GM19193 (cell line): Measurements from ENCODE around the gene HMCN2.

Experiments used
- POLR2A ChIP-seq: IDR thresholded peaks from 4 replicates; pipeline ENCODE4 v1.6.1; 2011; ENCODE audit not compliant: insufficient read depth, insufficient read length; ENCODE audit errors: extremely low read depth

HMCN2 gene, protein sequence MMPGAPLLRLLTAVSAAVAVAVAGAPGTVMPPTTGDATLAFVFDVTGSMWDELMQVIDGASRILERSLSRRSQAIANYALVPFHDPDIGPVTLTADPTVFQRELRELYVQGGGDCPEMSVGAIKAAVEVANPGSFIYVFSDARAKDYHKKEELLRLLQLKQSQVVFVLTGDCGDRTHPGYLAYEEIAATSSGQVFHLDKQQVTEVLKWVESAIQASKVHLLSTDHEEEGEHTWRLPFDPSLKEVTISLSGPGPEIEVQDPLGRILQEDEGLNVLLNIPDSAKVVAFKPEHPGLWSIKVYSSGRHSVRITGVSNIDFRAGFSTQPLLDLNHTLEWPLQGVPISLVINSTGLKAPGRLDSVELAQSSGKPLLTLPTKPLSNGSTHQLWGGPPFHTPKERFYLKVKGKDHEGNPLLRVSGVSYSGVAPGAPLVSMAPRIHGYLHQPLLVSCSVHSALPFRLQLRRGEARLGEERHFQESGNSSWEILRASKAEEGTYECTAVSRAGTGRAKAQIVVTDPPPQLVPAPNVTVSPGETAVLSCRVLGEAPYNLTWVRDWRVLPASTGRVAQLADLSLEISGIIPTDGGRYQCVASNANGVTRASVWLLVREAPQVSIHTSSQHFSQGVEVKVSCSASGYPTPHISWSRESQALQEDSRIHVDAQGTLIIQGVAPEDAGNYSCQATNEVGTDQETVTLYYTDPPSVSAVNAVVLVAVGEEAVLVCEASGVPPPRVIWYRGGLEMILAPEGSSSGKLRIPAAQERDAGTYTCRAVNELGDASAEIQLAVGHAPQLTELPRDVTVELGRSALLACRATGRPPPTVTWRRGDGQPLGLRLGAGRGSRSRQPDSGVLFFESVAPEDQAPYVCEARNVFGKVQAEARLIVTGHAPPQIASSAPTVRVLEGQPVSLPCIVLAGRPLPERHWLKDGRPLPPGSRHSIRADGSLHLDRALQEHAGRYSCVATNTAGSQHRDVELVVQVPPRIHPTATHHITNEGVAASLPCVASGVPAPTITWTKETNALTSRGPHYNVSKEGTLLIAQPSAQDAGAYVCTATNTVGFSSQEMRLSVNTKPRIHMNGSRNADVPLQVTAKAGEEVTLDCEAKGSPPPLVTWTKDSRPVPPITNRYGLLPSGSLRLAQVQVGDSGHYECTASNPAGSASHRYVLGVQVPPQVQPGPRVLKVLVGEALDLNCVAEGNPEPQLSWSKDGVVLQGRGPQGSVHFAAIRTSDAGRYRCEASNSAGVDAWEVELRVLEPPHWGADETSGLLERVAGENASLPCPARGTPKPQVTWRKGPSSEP (N-terminal part only)

DNA sequence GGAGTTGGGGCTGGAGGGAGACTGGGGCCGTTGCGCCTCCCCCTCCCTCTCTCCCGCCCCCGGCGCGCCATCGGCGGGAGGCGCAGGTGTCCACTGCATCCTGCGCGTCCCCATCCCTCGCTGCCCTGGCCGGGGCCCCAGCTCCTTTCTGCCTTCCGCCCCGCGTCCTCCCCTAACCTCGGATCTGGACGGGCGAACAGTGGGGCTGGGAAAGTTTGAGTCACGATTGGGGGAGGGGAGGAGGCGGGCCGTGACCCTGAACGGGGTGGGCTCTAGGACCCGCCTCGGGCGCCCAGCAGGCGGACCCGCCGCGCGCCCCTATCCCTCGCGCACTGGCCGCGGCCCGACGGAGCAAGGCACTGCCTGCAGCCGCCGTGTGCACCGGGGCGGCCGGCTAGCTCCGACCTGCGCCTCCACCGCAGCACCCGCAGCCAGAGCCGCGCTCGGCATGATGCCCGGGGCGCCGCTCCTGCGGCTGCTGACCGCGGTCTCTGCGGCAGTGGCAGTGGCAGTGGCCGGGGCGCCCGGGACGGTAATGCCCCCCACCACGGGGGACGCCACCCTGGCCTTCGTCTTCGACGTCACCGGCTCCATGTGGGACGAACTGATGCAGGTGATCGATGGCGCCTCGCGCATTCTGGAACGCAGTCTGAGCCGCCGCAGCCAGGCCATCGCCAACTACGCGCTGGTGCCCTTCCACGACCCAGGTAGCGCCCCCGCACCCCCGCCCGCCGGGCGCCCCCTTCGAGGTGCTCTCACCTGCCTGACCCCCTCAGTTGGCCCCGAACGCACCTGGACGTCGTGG, at the start of gene HMCN2:
HMCN2 (plus strand) TSS at position 330 of the 805 bp plus-strand sequence; CDS start at position 449, 119 bp downstream.
- no peak for TF ChIP-seq POLR2A

DNA sequence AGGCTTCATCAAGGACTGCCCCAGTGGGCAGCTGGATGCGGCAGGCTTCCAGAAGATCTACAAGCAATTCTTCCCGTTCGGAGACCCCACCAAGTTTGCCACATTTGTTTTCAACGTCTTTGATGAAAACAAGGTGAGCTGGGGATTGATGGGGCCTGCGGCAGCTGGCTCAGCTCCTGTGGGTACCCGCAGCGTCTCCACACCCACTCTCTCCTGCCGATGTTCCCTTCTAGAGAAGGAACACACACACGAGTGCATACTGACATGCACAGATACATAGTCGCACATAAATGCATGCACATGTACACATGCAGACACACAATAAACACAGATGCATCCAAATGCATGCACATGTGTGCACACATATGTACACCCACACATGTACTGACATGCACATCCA, 47.7 kb upstream of the HMCN2 start:
- TF ChIP-seq POLR2A, result no peak

DNA sequence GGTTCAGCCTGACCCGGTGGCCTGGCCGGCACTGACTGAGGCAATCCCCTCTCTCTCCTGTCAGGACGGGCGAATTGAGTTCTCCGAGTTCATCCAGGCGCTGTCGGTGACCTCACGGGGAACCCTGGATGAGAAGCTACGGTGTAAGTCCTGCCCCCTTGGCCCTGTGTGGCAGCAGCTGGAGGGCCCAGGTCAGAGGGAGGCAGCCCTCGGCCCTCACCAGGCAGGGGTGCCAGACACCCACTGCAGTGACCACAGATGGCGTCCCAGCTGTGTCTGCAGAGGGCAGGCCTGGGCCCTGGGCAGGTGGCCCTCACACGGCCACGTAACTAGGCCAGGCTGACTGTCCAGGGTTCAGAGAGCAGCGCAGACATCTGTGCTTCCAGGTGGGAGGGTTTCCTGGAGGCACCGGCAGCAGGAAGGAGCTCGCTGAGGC, 45.9 kb upstream of the HMCN2 start:
- TF ChIP-seq POLR2A, result no peak

DNA sequence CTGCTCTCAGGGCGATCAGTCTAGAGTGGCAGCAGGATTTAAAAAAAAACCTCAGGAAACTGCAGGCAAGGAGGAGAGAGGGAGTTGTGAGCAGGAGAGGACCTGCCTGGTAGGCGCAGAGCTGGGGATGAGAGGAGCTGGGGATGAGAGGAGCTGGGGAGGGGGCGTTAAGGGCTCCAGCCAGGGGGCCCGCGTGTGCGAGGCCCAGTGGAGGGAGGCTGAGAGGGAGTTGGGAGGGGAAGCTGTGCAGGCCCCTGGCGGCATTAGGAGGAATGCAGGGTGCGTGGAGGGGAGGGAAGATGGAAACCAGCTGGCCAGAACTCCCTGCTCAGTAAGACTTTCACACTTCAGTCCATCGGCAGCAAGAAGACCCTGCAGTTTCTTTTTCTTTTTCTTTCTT, 45.2 kb upstream of the HMCN2 start:
- TF ChIP-seq POLR2A, result no peak

DNA sequence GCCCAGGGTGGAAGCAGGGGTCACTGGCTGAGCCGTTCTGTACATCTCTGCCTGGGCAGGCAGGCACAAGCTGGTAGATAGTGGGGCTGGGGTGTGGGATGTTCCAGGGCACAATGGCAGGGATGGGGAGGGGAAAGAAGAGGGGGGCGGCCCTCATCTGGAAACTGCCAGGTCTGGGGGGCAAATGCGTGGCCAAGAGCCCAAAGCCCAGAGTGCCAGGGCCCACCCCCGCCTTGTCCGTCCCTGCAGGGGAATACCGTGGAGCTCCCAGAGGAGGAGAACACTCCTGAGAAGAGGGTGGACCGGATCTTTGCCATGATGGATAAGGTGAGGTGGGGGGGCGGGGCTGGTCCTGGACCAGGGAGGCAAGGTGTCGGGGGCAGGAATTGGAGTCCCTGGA, 42.7 kb upstream of the HMCN2 start:
- TF ChIP-seq POLR2A, result no peak

DNA sequence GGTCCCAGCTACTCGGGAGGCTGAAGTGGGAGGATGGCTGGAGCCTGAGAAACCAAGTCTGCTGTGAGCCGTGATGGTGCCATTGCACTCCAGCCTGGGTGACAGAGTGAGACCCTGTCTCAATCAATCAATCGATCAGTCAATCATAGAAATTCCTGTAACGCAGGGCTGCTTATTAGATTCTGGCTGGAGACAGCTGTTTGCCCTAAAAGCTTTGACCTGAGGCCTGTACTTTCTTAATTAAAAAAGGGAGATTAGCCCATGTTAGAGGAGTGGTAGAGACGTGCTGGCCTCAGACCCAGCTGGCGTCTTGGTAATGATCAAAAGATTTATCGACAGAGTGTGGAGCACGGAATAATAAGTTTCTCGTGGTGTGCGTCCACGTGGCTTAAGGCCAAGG, 40.5 kb upstream of the HMCN2 start:
- TF ChIP-seq POLR2A, result no peak

DNA sequence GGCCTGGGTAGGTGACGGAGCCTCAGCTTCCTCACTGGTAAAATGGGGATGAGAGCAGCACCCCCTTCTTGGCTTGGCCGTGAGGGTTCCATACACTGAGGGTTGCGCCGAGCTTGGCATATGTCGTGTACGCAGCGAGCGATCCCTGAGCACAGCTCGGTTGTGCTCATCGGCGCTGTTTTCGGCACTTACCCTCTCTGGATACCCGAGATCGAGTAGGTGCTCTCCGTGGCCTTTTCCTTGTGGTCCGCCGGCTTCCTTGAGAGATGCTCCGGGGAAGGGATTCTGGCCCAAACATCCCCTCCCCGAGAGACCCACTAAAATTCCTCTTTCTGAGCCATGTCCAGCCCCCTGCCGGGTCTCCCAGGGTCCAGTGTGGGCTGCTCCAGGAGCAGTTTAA, 40.0 kb upstream of the HMCN2 start:
- TF ChIP-seq POLR2A, result no peak

DNA sequence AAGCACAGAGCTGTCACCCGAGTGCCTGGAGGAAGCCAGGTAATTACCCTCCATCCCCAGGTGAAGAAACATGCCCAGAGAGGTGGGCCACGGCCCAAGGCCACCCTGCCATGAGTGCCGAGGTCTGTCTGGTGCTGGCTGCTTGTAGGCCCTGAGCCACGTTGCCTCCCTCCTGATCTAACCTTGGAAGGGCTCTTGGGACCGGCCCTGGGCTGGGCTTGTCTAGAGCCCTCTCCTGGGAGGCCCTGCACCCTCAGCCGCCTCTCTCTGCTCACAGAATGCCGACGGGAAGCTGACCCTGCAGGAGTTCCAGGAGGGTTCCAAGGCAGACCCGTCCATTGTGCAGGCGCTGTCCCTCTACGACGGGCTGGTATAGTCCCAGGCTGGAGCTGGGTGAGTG, 39.4 kb upstream of the HMCN2 start:
- no peak for TF ChIP-seq POLR2A

DNA sequence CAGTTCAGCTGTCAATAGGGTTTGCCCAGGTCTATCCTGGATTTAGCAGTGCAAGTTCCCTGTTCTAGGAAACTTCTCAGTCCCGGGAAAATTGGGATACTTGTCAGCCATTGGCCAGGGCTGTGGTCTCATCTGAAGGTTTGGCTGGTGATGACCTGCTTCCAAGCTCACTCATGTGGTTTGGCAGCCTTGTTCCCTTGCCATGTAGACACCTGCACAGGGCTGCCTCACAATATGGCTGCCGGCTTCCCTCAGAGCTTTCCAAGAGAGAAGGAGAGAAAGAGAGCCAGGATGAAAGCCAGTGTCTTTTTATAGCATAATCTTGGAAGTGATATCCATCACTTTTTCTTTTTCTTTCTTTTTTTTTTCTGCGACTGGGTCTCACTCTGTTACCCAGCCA, 37.7 kb upstream of the HMCN2 start:
- TF ChIP-seq POLR2A, result no peak

DNA sequence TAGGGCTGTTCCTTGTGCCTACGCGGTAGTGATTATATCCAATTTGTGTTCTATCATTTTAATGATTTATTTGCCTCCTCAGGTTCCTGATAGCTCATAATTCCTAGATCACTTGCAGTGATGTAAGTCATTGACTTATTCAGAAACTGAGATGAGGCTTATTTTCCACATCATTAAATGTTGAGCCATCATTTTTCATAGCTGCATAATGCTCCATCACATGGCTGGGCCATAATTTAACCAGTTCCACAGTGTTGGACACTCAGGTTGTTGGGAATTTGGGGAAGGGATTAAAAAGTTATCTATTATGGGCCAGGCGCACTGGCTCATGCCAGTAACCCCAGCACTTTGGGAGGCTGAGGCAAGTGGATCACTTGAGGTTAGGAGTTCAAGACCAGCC, 35.8 kb upstream of the HMCN2 start:
- TF ChIP-seq POLR2A, result no peak

DNA sequence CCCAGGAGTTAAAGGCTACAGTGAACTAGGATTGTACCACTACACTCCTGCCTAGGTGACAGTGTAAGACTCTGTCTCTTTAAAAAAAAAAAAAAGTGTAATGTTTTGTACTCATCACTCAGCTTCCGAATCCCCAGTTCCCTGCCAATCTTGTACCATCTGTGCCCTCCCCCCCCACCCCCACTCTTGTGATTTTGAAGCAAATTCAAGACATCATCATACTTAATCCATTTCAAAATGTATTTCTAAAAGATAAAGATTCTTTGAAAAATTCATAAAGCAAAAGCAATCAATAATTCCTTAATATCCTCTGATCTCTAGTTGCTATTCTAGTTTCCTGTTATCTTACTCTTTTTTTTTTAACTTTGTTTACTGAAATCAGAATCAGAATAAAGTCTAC, 34.9 kb upstream of the HMCN2 start:
- no peak for TF ChIP-seq POLR2A

DNA sequence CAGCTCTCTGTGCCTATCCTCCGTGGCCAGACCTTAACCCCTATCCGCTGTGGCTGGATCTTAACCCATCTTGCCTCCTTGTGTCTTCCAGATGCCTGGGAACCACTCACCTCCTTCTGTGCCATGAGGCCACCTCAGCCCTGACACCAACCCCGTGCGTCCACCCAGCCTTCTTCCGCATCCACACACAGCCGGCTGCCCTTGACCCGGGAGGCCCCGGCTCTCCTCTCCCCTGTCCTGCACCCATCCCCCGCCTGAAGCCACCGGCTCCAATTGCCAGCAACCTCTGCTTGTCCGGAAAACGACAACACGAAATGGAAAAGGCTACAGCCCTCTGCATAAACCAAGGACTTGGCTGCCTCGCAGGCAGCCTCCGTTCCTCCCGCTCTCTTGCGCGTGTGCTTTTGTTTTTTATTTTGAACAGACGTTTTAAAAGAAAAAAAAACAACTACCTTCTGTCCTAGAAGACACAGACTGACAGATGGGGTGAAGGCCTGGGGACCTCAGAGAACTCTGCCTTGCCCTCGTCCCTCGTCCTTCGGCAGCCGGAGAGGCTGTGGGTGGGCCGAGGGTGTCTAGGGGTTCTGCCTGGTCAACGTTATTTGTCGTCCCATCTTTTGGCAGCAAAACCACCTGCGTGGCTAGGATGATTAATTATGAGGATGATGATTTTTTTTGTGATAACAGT, 32.5 kb upstream of the HMCN2 start:
- no peak for TF ChIP-seq POLR2A

DNA sequence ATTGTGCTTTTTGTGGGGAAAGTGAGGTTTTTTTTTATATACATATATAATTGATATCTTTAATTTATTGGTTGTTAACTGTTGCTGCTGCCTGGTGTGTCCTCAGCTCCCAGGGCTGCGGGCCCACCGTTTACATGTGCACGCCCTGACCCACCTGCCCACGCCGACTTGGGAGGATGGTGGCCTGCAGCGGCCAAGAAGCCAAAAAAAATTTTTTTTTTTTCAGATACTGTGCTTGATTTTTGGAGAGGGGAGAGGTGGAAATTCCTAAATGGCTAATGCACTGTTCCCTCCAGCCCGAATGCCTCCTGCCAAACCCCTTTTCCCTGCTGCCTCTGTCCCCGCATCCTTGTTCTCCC, 32.0 kb upstream of the HMCN2 start:
- no peak for TF ChIP-seq POLR2A
